SK-N-SH (cell line): ENCODE data around the gene TDRD9.

Source experiments
- EZH2phosphoT487 ChIP-seq: fragments of 200-600 bp; sonication (generic); IDR thresholded peaks from 2 replicates; pipeline ENCODE4 v1.6.1; 2017; ENCODE audit warnings: low read depth, mixed run types, mild to moderate bottlenecking, antibody characterized with exemption, moderate library complexity, borderline replicate concordance
- FOXJ3 ChIP-seq: sonication (generic); formaldehyde crosslinking; IDR thresholded peaks from 2 replicates; pipeline ENCODE4 v1.5.1; 2020; ENCODE audit warnings: mild to moderate bottlenecking, missing genetic modification reagents
- GABPA ChIP-seq: IDR thresholded peaks from 2 replicates; pipeline ENCODE4 v1.4.0; 2012; ENCODE audit warnings: low read depth, mild to moderate bottlenecking
- JUND ChIP-seq: IDR thresholded peaks from 2 replicates; pipeline ENCODE4 v1.4.0; 2012
- MEF2A ChIP-seq: IDR thresholded peaks from 2 replicates; pipeline ENCODE4 v1.4.0; 2012; ENCODE audit warnings: low read depth, borderline replicate concordance
- NFIC ChIP-seq: IDR thresholded peaks from 2 replicates; pipeline ENCODE4 v1.4.0; 2012; ENCODE audit warnings: borderline replicate concordance
- NRF1 ChIP-seq: IDR thresholded peaks from 2 replicates; pipeline ENCODE4 v1.6.1; 2012; ENCODE audit warnings: low read depth, mild to moderate bottlenecking, low read length
- POLR2AphosphoS5 ChIP-seq: IDR thresholded peaks from 2 replicates; pipeline ENCODE4 v1.6.1; 2012; ENCODE audit warnings: low read depth, low read length
- RXRA ChIP-seq: IDR thresholded peaks from 2 replicates; pipeline ENCODE4 v1.4.0; 2012; ENCODE audit warnings: low read depth, mild to moderate bottlenecking, borderline replicate concordance
- TCF12 ChIP-seq: IDR thresholded peaks from 2 replicates; pipeline ENCODE4 v1.4.0; 2012
- USF2 ChIP-seq: fragments of 150-350 bp; IDR thresholded peaks from 2 replicates; pipeline ENCODE4 v1.6.1; 2017; ENCODE audit warnings: antibody characterized with exemption, low read length, low read depth, borderline replicate concordance
- TF ChIP-seq, protein P1 (sequence below): fragments of 200-600 bp; sonication (generic); IDR thresholded peaks from 2 replicates; pipeline ENCODE4 v1.6.1; 2017; ENCODE audit warnings: antibody characterized with exemption, mild to moderate bottlenecking, moderate library complexity

GRCh38 chr14:103904493-103905107 lies 23.7 kb upstream of the TDRD9 start:
- TF ChIP-seq EZH2phosphoT487, result no peak
- TF ChIP-seq FOXJ3, result 0 out of 2 replicates have a peak, but pooled peaks have one; percentile 15
- no peak for TF ChIP-seq RXRA
- TF ChIP-seq NFIC, result no peak
- TF ChIP-seq, protein P1, sequence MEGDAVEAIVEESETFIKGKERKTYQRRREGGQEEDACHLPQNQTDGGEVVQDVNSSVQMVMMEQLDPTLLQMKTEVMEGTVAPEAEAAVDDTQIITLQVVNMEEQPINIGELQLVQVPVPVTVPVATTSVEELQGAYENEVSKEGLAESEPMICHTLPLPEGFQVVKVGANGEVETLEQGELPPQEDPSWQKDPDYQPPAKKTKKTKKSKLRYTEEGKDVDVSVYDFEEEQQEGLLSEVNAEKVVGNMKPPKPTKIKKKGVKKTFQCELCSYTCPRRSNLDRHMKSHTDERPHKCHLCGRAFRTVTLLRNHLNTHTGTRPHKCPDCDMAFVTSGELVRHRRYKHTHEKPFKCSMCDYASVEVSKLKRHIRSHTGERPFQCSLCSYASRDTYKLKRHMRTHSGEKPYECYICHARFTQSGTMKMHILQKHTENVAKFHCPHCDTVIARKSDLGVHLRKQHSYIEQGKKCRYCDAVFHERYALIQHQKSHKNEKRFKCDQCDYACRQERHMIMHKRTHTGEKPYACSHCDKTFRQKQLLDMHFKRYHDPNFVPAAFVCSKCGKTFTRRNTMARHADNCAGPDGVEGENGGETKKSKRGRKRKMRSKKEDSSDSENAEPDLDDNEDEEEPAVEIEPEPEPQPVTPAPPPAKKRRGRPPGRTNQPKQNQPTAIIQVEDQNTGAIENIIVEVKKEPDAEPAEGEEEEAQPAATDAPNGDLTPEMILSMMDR, result no peak
- no peak for TF ChIP-seq JUND
- TF ChIP-seq POLR2AphosphoS5, result no peak
- TF ChIP-seq TCF12, result peak; percentile 36; the same call in 1 of the 2 replicates
- TF ChIP-seq USF2, result no peak
- TF ChIP-seq MEF2A, result no peak
- no peak for TF ChIP-seq GABPA
- TF ChIP-seq NRF1, result no peak
